HG02763 (cell line): Measurements from ENCODE around the gene RTL5.
"Not testable (repeated sequence)": the region's sequence is repeated elsewhere in the genome, so short reads cannot be mapped to it uniquely, and the experiment has no call there.

Experiments used
- ATAC-seq: cut with Tn5 transposase; IDR thresholded peaks from one replicate; pipeline ENCODE4 v1.9.1; 2021; ENCODE audit warnings: mild to moderate bottlenecking, moderate library complexity; ENCODE audit not compliant: unreplicated experiment

Gene RTL5

GRCh38 chrX:72131317-72132294 is at the start of gene RTL5:
Gene RTL5, minus strand, starts transcription at chrX:72131915.
- peak; percentile 52 for ATAC-seq

- no peak for ATAC-seq
Observed at GRCh38 chrX:72180539-72180938, 48.8 kb upstream of the RTL5 start.

GRCh38 chrX:72176981-72177380 is 45.3 kb upstream of the RTL5 start:
- no peak for ATAC-seq

GRCh38 chrX:72176289-72176688 is 44.6 kb upstream of the RTL5 start:
- not testable (repeated sequence) for ATAC-seq

- no peak for ATAC-seq
Observed at GRCh38 chrX:72169008-72169728, 37.5 kb upstream of the RTL5 start.

GRCh38 chrX:72165551-72165950 is 33.8 kb upstream of the RTL5 start:
- ATAC-seq: no peak

GRCh38 chrX:72159769-72160168 is 28.1 kb upstream of the RTL5 start:
- ATAC-seq: no peak

GRCh38 chrX:72158773-72159172 is 27.1 kb upstream of the RTL5 start:
- no peak for ATAC-seq

GRCh38 chrX:72146527-72146926 is 14.8 kb upstream of the RTL5 start:
- ATAC-seq: no peak

- ATAC-seq: no peak
Observed at GRCh38 chrX:72145181-72145580, 13.5 kb upstream of the RTL5 start.

GRCh38 chrX:72143609-72143907 is 11.8 kb upstream of the RTL5 start:
- ATAC-seq: no peak

GRCh38 chrX:72142794-72143608 is 11.3 kb upstream of the RTL5 start:
- no peak for ATAC-seq

GRCh38 chrX:72142094-72142793 is 10.5 kb upstream of the RTL5 start:
- ATAC-seq: no peak

- ATAC-seq: peak; percentile 46
Observed at GRCh38 chrX:72141372-72142004, 9.8 kb upstream of the RTL5 start.

- no peak for ATAC-seq
Observed at GRCh38 chrX:72139538-72139937, 7.8 kb upstream of the RTL5 start.

- ATAC-seq: no peak
Observed at GRCh38 chrX:72137846-72138495, 6.3 kb upstream of the RTL5 start.

- ATAC-seq: no peak
Observed at GRCh38 chrX:72133851-72134546, 2.3 kb upstream of the RTL5 start.

GRCh38 chrX:72132456-72132855 is 741 bp upstream of the RTL5 start:
- ATAC-seq: no peak

GRCh38 chrX:72130762-72131250 is 909 bp downstream of the RTL5 start:
- no peak for ATAC-seq
